Measurements from ENCODE around the gene ERI2.
"Not testable (repeated sequence)": the region's sequence is repeated elsewhere in the genome, so short reads cannot be mapped to it uniquely, and the experiment has no call there.

Gene ERI2

DNA sequence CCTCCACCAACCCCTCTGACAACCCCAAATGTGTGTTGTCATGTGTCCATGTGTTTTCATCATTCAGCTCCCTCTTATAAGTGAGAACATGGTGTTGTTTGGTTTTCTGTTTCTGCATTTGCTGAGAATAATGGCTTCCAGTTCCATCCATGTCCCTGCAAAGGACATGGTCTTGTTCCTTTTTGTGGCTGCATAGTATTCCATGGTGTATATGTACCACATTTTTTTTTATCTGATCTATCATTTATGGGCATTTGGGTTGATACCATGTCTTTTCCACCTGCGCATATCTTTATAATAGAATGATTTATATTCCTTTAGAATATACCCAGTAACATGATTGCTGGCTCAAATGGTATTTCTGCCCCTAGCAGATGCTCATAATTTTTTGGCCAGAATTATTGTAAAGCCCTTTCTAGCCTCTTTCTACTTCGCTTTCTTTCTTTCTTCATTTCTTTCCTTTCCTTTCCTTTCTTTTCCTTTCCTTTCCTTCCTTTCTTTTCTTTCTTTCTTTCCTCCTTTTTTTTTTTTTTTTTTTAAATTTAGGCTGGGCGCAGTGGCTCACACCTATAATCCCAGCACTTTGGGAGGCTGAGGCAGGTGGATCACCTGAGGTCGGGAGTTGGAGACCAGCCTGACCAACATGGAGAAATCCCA lies 12.8 kb upstream of the ERI2 start:
- DNase-seq, result no peak

DNA sequence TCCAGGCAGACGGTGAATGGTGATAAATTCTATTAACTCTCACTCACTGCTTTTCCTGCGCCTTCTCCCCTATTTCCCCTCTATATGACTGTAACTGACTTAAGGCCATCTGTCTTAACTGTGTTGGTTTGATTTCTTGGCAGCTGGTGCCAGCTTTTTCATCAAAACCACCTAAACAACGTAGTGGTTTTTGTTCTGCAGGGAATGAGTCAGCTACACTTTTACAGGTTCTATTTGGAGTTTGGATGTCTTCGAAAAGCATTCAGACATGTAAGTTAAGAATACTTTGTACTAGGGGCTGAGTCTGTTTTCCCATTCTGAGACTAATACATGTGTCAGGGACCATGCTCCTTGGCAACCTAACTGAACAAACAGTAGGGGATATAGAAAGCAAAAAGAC lies 8.5 kb upstream of the ERI2 start:
- DNase-seq, result no peak

- no peak for DNase-seq
Measured at GRCh38 chr16:20812510-20812909, 6.2 kb upstream of the ERI2 start.

DNA sequence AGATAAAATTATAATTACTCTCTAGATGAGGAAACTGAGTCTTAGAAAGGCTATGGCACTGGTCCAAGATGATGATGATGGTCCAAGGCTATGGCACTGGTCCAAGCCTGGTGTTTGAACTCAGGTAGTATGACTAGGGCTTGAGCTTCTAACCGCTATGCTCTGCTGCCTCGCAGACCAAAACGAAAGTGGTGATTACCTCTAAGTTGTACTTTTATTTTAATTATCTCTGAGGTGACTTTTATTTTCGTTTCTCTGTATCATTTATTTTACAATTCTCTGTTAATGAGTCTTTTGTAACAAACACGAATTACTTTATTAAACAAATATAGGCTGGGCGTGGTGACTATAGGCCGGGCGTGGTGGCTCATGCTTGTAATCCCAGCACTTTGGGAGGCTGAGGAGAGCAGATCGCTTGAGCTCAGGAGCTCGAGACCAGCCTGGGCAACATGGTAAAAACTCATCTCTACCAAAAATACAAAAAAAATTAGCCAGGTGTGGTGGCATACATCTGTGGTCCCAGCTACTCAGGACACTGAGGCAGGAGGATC lies 5.7 kb upstream of the ERI2 start:
- no peak for DNase-seq

GRCh38 chr16:20807862-20808261 lies 1.6 kb upstream of the ERI2 start:
- no peak for DNase-seq

DNA sequence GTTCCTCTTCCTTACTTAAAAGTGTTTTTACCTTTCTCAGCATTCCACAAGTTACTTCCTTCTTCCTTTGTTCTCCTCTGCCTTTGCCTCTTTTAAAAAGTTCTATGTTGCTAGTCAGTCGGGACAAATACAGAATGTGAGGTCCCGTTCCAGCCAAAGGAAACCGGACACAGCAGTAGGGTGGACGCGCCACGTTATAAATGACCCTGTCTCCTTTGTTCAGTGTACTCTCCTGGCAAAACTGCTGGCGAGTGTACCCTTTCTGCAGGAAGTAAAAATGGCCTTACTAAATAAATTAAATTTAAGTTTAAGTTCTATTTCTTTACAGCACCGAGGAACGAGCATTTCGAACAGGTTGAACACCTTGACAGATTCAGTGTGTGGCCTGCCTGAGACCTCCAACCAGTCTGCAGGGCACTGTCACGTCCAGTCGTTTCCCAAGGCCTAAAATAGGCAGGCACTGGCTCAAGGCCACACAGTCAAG lies 546 bp downstream of the ERI2 start:
- not testable (repeated sequence) for DNase-seq

DNA sequence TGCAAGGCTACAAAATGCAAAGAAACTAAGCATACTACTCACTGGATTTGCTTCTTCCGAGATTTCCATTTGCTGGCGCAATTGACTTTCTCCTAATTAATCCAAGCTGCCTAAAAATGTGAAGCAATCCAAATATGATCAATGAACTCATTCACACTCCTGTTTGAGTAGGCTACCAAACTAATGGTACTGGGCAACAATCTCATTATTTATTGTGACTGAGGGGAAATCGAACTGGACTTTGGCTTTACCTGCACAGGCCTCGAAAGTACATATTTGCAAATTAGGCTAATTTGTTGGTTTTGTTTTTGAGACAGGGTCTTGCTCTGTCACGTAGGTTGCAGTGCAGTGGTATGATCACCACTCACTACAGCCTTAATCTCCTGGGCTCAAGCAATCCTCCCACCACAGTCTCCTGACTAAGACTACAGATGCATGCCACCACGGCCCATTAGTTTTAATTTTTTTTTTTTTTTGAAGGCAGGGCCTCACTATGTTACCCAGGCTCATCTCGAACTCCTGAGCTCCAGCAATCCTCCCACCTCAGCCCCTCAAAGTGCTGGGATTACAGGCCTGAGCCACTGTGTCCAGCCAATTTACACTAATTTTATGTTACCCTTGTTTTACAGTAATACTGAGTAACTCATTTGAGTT lies 2.6 kb downstream of the ERI2 start:
- no peak for DNase-seq

- no peak for DNase-seq
Measured at GRCh38 chr16:20803192-20803560, 3.1 kb downstream of the ERI2 start.

DNA sequence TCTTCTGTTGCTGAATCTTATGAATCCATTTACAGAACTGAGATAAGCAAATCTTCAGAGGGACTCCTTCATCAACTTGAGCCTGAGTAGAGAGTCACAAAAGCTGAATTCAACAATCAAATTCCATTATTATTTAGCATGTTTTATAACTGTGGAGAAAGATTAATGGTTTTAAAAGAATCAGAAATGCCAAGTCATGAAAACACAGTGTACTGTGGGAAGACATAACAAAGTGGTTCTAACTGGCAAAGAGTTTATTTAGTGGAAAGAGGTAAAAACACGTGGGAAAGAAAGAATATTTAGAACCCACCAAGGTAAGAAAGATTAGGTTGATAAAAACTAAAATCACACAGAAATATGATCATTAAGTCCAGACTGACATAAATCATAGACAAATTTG lies 5.0 kb downstream of the ERI2 start:
- DNase-seq, result no peak

DNA sequence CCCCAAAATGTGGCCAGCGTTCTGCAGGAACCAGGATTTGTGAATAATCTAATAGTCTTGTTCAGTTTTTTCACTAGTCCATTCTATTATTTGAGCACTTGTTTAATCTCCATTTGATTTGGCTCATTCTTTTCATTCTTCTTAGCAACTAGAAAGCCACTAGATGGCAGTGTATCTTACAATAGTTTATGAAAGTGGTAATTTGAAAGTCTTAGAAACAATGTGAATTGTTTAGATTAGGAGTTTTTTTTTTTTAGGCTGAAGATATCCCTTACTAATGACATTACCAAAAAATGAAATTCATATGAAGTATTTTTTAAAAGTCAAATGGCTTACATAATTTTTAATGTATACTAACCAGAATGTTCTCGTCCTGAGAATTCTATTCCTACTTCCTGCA lies 6.7 kb downstream of the ERI2 start:
- DNase-seq, result no peak

- peak; percentile 22 for DNase-seq
Measured at GRCh38 chr16:20798364-20798763, 7.9 kb downstream of the ERI2 start.

GRCh38 chr16:20791923-20792612 lies 14.2 kb downstream of the ERI2 start:
- DNase-seq, result no peak

- no peak for DNase-seq
Measured at GRCh38 chr16:20789130-20789529, 17.1 kb downstream of the ERI2 start.

- no peak for DNase-seq
Measured at GRCh38 chr16:20784204-20784603, 22.1 kb downstream of the ERI2 start.

- no peak for DNase-seq
Measured at GRCh38 chr16:20782470-20782869, 23.8 kb downstream of the ERI2 start.

GRCh38 chr16:20781697-20782096 lies 24.6 kb downstream of the ERI2 start:
- no peak for DNase-seq

- peak; percentile 64 for DNase-seq
Measured at GRCh38 chr16:20774703-20775362, 31.4 kb downstream of the ERI2 start.

GRCh38 chr16:20773679-20774078 lies 32.6 kb downstream of the ERI2 start:
- DNase-seq, result no peak

- no peak for DNase-seq
Measured at GRCh38 chr16:20768818-20769217, 37.5 kb downstream of the ERI2 start.

GRCh38 chr16:20768121-20768520 lies 38.2 kb downstream of the ERI2 start:
- DNase-seq, result no peak

DNA sequence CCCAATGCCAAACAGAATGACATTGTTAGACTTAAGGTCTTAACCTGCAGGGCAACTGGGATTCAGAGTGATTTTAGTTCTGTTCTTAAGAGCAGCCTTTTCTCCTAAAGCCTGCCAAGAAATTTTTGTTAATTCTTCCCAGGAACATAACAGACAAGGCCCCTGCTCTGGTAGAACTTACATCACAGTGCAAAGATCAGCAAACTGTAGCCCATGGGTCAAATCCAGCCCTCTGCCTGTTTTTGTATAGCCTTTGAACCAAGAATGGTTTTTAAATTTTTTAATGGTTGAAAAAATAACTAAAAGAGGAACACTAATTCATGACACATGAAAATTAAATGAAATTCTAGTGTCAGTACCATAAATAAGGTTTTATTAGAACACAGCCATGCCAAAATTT lies 38.7 kb downstream of the ERI2 start:
- DNase-seq, result no peak

DNA sequence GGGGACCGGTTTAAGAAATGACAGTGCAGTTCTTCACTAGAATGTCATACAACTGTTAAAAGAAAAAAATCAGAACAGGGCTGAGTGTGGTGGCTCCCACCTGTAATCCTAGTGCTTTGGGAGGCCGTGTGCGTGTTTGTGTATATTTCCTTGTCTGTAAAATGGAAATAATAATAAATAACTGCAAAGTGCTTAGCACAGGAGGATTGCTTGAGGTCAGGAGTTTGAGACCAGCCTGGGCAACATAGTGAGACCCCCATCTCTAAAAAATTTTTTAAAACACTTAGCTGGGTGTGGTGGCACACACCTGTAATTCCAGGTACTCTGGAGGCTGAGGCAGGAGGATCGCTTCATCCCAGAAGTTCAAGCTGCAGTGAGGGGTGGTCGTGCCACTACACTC lies 40.0 kb downstream of the ERI2 start:
- no peak for DNase-seq

- DNase-seq, result no peak
Measured at GRCh38 chr16:20765732-20766131, 40.5 kb downstream of the ERI2 start.

Measured in CD4-positive, alpha-beta T cell treated with Interleukin-17A for 4 hours (primary cell).